T-helper 2 cell treated with Interferon-gamma antibody and Interleukin-4, amounts not matched to agents 100 ng/mL and 5 ng/mL, for 36 hours (primary cell): Measurements from ENCODE around the gene NELL1. TPM values are rescaled to one million over a fixed set of nuclear protein-coding genes. Genes with fewer than 3 reads are reported as not detected.

Experiments
- intact Hi-C: fragments of 100-400 bp; cut with micrococcal nuclease; formaldehyde crosslinking; loops from one replicate; pipeline ENCODE4 v1.15.1; 2023
- total RNA-seq: library from RNA; stranded (reverse); gene quantifications from 2 replicates; pipeline ENCODE4 v1.2.3, GENCODE V29; 2022

The NELL1 gene
- total RNA-seq, 1 donor from 2014 or later, result not detected

DNA sequence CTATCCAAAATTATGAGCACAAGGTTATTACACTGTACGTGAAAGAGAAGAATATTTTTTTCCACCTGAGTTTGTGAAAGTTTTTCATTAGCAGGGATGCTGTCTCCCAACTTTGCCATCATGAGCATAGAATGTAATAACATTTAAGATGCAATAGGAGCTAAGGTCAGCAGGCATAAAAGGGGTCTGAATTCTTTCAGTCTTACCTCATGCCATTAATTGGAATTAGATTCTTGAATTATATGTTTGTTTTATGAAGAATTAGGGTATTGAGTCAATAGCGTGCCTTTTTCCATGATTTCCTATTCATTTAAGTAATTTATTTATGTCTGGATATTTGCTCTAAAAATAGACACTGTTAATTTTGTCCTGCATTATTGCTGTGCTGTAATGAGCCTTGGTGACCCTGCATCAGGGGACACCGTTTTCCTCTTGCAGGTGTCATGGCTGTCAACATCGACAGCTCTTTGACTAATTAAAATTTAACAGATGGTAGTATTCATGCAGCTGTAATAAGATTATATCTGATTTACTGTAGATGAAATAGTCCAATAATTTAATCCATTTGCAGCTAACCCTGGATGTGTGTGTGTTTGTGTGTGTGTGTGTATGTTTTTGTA lies 637.5 kb downstream of the NELL1 start:
- intact Hi-C loops, result no loop called here

DNA sequence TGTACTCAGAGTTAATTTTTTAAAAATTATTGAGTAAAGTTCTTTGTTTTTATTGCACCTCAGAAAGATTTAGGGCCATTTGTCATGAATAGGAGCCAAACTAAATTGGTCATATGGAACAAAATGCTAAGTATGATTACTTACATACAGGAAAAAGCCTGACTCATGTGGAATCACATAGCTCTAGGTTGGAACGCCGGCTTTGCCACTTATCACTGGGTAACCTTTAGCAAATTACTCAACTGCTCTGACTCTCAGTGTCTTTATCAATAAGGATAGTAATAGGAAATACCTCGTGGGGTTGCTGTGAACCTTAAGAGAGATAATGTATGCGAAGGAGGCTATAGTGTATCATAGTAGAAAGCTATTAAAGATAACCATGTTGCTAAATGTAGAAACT lies 638.5 kb downstream of the NELL1 start:
- intact Hi-C loops, result no loop called here

DNA sequence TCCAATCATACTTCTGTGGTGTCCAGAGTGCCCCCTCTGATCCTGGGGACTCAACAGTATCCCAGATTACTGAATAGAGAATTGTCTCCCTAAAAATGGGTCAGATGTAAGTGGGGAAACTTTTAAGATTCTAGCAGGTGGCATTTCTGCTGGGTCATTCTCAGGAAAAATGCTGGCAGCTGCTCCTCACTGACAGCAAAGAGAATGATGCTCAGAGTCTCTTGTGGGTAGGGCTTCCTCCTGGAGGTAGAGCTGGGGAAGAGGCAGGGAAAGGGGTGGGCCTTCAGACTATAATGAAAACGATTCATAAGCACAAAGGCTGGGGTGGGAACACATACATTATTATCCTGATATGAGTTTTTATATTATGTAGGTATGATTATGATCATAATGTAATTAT lies 647.2 kb downstream of the NELL1 start:
- intact Hi-C loops, result no loop called here

DNA sequence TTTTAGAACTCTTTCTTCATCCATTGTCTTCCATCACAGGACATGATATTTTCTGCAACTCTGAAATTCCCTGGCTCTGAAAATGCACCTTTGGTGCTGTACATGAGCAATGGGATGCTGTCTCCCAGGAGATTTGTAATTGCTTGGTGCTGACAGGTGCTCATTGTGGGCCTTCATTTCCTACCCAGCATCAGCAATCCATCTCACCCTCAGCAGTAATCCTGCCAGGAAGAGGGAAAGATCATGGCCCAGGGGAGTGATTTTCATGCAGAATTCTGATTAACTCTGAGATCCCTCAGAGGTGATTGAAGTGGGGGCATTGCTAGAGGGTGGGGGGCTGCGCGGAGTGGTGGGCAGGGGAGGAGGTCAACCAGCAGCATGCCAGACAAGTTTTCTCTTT lies 651.7 kb downstream of the NELL1 start:
- intact Hi-C loops, result no loop called here

DNA sequence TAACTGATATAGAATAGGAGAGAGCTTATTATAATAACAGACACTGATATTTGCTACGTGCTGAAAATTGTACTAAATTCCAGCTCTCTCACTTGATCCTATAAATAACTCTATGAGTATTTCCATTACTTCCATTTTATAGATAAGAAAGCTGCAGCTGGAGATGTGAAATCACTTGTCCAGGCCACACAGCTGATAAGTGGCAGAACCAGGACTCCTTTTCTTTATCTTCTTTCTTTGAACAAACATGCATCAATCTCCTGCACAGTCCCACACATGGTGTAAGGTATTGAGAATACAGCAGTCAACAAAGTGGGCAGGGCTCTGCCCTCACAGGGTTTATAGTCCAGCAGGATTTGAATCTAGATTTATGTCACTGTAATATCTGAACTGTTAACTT lies 652.1 kb downstream of the NELL1 start:
- intact Hi-C loops, result no loop called here

DNA sequence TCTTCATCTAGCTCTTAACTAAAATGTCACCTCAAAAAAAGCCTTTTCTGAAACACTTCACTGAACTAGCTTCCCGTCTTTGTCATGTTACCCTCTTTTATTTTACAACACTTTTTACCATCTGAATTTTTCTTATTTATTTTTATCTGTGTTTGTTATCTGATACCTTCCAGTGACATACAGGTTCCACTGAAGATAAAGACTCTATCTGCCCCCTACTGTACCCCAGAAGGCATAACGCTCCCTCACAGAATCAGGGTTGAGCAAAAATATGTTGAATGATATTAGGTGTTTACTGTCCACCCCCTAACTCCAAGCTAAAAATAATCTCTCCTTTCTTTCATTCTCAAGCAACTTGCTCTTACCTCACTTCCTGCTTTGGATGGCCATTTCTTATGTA lies 654.2 kb downstream of the NELL1 start:
- intact Hi-C loops, result no loop called here

DNA sequence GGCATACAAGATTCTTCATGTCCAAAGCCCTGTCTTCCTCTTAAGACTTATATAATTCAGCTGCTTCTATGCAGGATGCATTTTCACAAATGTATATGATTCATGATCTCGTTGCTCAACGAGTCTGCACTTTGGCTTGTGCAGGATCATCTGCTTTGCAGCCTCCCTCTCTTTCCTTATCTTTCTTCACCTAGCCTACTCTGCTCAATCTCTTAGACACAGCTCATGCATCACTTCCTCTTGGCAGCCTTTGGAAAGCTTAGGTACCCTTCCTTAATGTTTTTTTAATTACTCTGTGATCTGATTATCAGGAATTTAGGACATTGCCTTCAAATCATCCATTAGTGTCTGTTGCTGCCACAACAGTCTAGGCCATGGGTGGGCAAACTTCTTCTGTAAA lies 673.8 kb downstream of the NELL1 start:
- intact Hi-C loops, result no loop called here

DNA sequence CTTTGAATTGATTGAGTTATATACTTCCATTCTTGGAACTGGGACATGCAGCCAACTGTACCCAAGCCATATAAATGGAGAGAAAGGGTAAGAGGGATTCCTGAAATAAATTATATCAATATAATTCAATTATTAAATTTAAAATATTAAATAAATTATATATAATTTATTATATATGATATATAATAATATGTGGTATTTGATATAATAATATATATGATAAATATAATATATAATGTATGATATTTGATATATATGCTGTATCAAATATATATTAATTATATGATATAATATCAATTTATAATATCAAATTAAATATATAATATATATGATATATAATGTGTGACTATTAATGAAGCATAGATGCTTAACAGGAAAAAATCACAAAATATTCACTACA lies 677.0 kb downstream of the NELL1 start:
- intact Hi-C loops, result no loop called here

DNA sequence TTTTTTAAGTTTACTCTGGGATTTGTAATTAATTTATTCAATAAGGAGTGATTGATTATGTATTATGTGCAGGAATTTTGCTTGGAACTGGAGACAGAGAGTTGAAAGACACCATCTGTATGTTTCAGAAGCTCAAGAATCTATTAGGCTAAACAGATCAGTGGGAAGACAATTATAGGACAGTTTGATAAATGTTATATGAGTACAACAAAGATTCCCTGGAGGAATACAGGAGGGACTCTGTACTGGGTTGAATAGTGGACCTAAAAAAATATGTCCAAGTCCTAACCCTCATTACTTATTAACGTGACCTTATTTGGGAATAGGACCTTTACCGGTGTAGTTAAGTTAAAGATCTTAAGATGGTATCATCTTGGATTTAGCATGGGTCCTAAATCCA lies 681.2 kb downstream of the NELL1 start:
- intact Hi-C loops, result no loop called here

DNA sequence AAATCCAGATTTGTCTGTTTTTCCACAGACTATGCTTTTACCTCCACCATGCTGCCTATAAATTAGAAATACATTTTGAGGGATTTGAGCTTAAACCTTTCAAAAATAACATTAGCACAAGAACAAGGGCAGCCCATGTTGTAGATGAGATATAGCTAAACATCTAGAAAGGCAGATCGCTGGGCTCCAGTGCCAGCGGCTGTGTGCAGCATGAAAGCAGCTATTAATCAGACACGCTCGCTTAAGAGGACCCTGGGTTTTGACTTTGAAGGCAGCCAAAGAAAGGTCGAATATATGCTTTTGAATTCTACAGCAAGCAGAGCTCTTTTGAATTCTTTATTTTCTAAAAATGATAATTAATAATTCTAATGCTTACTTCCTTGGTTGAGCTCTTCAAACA lies 684.0 kb downstream of the NELL1 start:
- intact Hi-C loops, result loop anchor here (2.0 kb wide), 1 partner anchor 19 kb away; no protein-coding TSS in a partner anchor

DNA sequence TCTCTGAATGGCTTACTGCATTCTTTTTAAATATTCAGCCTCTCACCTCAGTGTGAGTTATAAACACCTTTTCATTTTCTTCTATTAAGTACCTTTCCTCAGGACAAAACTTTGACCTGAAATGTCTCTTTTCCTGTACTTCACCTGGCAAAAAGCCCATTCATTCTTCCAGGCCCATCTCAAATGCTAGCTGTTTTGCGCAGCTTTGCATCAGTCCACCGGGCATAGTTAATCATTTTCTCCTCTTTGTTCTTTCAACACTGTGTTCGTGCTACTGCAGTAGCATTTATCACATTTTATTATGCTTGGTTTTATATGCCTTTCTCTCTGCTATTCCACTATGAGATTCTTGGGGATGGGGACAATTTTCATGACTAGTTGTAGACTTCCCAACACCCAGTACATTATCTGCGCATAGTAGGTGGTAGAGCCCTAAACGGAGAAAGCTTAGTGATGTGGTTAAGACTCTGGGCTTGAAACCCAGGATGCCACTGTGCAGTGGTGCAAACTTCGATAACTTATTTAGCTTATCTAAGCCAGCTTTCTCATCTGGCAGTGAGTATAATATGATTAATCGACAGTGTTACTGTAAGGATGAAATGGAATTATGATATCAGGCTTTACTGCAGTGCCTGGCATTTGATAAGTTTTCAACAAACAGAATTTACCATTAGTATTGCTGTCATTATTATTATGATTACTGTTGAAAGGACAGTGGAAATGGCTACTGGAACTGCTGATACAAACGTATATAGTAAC lies 695.7 kb downstream of the NELL1 start:
- intact Hi-C loops, result no loop called here

DNA sequence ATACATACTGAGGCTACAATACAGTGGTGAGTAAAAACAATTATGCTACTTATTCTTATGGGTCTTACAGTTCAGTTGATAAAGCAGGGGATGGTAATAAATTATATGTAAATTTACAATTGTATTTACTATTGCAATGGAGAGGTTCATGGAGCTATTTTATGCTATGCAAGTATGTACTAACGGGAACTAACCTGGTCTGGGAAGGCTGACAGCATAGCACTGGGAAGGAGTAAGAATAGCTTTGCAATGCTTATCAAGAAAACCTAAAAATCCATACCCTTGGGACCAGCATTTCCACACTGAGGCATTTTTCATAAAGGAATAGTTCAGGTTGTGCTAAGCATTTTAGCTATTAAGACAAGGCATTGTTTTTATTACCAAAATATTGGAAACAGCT lies 700.6 kb downstream of the NELL1 start:
- intact Hi-C loops, result no loop called here

DNA sequence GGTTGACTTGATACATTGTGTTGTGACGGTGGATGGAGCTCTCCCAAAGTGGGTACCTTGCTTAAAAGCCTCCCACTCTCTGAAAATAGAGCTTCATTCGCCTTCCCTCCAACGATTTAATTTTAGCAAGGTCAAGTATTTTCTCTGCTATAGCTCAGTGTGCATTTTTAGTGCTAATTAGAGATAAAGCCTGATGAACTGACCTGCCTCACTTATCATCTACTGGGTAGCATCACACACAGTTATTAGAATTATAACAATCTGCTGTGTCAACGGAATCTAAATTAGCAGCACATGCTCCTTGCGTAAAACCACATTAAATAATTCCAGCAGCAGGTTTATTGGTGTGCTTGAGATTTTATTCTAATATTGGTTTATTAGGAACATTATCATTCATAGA lies 701.7 kb downstream of the NELL1 start:
- intact Hi-C loops, result no loop called here

DNA sequence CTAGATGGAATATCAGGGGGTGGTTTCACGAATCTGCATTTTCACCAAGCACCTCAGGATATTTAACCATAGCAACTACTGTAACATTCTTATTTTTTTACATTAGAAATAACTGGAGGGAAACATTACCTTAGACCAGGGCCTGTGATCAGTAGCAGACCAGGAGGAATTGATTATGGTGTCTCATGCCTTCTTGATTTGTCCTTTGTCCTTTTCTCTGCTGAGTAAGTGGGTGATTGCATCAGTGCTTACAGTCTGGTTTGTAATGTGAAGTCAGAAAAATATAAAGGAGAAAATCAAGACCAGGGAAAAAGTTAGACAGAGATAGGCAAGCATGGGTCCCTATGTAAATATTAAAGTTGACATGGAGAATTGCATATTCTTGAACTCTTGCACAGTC lies 703.3 kb downstream of the NELL1 start:
- intact Hi-C loops, result no loop called here

DNA sequence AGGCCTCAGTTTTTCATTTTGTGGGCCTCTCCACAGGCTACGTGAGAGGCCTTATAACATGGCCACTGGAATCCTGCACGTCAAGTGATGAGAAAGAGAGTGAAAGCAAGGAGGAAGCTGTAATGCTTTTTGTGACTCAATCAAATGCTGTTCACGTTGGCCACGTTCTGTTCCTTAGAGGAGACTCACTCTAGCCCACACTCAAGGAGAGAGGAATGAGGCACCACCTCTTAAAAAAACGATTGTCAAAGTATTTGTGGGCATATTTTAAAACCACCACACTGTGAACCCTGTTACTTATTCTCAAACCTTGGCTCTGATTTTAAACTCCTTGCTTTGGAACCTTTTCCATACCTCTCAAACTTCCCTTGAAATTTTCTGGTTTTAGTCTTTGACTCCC lies 705.0 kb downstream of the NELL1 start:
- intact Hi-C loops, result no loop called here

DNA sequence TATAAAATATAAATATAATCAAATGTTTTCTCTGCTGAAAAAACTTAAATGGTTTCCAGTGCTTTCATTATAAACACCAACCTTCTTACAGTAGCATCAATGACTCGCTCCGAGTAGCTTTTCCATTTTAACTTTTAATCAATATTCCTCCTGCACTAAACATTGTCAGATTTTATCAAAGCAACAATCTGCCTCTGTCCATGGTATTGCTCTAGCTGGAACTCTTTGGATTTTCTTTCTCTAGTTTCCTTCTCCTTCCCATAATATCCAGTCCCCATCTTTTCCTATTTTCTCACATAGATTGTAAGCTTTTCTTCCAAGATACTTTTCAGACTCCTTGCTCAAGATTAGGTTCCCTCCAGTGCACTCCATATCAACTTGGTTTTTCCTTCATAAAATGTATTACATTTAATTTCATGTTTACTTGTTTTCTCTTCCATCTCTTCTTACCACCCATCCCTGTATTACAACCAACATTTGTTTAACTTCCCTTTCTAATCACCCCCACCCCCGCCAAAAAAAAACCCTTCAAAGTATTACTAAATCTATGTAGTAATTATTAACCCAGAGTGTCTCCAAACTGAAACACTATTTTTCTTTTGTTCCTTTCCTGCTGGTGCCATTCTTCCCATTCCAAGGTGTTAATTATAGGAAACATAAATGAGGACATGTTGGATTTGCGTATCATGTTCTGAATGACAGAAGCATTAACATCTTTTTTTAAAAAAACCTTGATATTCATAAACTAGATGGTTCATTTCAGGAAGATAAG lies 716.5 kb downstream of the NELL1 start:
- intact Hi-C loops, result no loop called here

DNA sequence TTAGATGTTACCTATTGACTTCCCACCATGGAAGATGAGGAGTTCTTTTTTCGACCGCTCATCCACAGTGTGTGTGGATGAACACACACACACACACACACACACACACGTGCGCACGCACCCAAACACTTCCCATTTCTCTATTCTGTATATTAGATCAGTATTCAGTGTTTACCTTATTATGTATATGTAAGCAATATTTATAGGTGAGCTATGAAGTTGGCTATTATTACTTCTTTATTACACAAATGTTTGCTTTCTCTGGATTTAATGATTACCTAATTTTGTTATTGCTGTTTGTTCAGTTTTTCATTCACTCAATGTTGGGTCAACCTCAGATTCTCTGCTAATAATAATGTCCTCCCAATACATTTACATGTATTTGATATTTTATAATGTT lies 721.0 kb downstream of the NELL1 start:
- intact Hi-C loops, result no loop called here

DNA sequence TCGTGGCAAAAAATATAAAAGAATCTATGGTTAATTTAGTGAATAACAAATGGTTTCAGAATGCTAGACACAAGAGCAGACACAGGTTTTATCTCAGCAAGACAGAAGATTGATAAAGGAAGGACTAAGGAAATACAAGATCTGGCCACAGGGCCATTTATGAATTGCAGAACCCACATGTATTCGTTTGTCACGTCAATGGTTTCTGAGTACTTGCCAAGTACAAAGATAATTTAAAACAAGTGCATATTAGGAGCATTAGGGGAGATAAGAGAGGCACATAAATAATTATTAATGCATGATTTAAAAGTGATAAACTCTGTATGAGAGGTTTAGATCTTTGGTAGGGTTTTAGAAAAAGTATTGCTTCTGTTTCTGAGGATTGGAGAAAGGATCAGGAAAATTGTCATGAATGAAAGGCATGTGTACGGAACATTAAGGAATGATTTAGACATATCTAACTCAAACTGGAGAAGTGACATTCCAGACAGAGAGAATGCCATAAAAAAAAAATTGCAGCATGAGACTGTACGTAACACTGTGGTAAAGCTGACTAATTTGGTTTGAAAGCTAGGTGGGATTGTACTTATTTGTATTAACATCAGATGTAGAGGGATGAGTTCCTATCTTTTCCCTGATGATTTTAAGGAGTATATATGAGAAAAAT lies 727.1 kb downstream of the NELL1 start:
- intact Hi-C loops, result no loop called here

DNA sequence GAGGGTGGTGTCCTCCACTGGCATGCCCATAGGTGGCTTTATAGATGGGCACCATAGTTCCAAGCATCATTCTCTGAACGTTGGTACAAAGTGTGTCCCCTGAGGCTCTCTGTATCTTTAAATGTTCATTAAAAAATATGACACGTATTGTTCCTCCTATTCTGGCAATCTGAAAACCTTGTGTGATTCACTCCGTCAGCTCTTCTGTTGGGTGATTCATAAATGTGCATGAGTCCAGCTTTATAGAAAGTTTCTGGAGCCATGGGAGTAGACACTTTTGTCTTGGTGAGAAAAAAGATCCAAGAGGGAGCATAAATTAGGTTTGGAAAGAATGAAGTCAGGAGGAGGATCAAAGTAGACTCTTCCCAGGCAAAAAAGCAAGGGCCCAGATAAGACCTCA lies 728.8 kb downstream of the NELL1 start:
- intact Hi-C loops, result no loop called here

DNA sequence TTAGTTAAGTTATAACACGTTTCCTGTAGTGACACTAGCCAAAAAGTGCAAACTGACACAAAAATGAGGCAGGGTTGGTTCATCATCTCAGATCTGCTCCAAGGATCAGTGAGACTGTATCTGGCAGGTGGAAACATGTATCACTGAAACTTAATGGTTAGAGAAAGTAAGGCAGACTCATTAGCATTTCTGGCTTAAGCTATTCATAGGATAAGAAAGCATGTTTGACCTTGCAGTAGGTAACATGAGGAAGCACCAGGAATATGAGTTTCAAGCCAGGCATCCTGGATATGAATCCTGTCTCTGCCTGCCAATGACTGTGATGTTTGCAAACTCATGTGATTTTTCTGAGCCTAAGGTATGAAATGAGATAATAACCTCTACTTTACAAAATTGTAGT lies 732.1 kb downstream of the NELL1 start:
- intact Hi-C loops, result no loop called here

DNA sequence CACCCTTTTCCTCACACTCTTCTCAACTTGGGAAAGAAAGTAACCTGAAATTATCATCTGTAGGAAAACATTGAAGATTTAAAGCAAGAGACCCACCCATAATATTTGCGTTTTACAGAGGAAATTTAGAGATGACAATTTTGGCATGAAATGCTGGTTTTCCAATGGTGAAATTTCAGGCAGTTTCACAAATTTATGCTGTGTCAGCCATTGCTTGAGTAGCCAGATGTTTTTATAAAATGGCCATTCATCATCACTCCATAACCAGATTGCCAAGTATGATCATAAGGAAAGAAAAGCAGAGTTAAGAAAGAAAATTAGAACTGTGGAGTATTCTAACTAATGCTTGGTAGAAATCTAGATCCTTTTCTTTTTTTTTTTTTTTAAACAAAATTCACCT lies 732.9 kb downstream of the NELL1 start:
- intact Hi-C loops, result no loop called here

DNA sequence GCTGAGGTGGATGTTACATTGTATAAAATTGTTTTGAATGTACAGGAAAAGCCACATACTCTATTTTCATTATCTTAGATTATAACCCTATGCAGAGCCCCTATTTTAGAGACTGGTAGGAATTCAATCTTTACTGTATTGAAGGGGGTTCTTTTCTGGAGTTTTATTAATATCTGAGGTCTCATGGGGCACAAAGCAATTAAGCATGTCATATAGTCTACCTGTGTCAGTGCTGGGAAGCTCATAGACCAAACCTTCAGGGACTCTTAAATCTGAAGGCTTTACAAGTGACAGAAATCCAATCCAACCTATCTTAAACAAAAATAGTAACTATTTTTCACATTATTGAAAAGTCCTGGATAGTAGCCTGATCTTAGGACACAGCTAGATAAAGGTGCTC lies 733.7 kb downstream of the NELL1 start:
- intact Hi-C loops, result no loop called here
